Measurements from ENCODE around the gene KLF15. TPM values are rescaled to one million over a fixed set of nuclear protein-coding genes. Genes with fewer than 3 reads are reported as not detected.

KLF15 gene
- total RNA-seq, 1 experiment from 2014 or later: 3.3 TPM

DNA sequence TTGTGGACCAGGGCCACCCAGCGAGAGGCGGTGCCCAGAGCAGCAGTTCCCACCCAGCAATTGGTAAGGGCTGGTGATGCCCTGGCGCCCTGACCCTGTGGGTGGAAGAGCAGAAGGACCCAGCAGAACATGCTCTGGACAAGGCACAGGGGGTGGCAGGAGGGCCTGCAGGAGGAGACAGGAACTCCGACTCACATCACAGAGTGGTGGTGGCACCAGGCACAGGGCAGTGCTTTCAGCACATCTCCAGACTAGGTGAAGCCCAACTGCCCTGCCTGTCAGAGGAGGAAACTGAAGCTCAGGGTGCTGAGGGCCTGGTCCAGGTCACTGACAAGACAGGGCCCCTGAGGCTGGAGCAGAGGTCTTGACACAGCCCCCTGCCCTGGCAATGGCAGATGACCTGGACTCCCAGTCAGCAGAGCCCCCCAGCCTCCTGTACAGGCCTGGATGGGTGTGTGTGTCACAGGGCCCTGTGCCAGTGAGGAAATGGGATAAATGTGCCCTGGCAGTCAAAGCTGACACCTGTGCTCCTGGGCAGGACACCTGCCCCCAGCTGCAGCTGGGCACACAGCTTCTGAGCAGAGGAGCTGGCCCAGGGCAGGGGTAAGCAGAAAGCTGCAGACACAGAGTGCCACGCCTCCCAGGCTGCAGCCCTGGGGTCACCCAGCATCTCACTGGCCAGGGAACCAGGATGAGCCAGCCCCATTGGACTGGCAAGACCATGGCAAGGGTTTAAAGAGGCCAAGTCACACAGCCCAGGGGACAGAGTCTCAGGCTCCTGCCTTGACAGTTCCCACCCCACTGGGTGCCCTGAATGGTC, 11.4 kb downstream of the KLF15 start:
- Histone ChIP-seq H3K27ac (ENCODE audit: low read depth, low read length) (no peak overlapping the region), H3K9ac (ENCODE audit: low read length) (no peak overlapping the region), H3K4me3 (replicated peaks in 1 of 2; ENCODE audit: low read depth in 1 of 2, low read length in 2 of 2) (no peak overlapping the region), H3K4me1 (ENCODE audit: control insufficient read depth in 1 of 2, insufficient read depth in 2 of 2, low read length in 2 of 2) (no peaks in the 10 kb centered on the region), H3K9me2 (ENCODE audit: insufficient read depth) (no peaks in the 10 kb centered on the region), H3K9me3 (ENCODE audit: control insufficient read depth in 1 of 2, insufficient read depth in 1 of 2, low read depth in 1 of 2, low read length in 2 of 2) (no peaks in the 10 kb centered on the region), H3K27me3 (ENCODE audit: insufficient read depth, low read length) (no peaks in the 10 kb centered on the region), H3K4me2 (ENCODE audit: low read length) (no peak overlapping the region), H2AFZ (ENCODE audit: low read depth, low read length, poor library complexity, severe bottlenecking) (no peak overlapping the region), H3K36me3 (ENCODE audit: control insufficient read depth in 1 of 2, insufficient read depth in 2 of 2, low read length in 2 of 2) (no peaks in the 10 kb centered on the region), H3K79me2 (ENCODE audit: insufficient read depth, low read length) (no peaks in the 10 kb centered on the region), H4K20me1 (ENCODE audit: insufficient read depth) (no peaks in the 10 kb centered on the region)
- POLR2A ChIA-PET: no interaction called here
- intact Hi-C loops (cut with micrococcal nuclease): no loop called here
- ATAC-seq (no peak), DNase-seq (ENCODE audit: low read depth, low spot score) (no peak)
- BruUV-seq (replicated peaks): no TSS peak
- CTCF ChIA-PET: no interaction called here
- RAD21 ChIA-PET (ENCODE audit: low non-redundant PET in 1 of 2, low total read pairs in 2 of 2, uncharacterized antibody in 2 of 2, unreplicated experiment in 2 of 2): no interaction called here
- TF ChIP-seq YY1 (IDR thresholded peaks at IDR 0.05; ENCODE audit: extremely low read depth, insufficient replicate concordance, low read depth, low read length): no peak
- no peak for TF ChIP-seq POLR2A (IDR thresholded peaks at IDR 0.05; ENCODE audit: borderline replicate concordance, extremely low read depth, insufficient read depth, insufficient read length)

DNA sequence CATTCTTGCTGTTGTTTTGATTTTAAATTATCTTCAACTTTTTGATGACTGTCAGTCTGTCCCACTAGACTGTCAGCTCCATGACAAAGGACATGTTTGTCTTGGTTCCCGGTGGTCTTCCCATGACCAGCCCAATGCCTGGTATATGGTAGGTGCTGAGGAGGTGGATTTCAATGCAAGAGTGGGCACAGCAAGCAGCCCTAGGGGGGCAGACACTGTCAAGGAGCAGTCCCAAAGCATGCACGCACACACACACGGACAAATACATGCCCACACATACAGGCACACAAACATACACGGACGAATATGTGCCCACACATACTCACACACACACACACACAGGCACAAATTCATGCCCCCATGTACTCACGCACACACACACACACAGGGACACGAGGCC, 12.0 kb downstream of the KLF15 start:
- Histone ChIP-seq H4K20me1 (ENCODE audit: insufficient read depth) (no peaks in the 10 kb centered on the region), H3K9me2 (ENCODE audit: insufficient read depth) (no peaks in the 10 kb centered on the region), H3K79me2 (ENCODE audit: insufficient read depth, low read length) (no peaks in the 10 kb centered on the region), H3K4me2 (ENCODE audit: low read length) (no peak overlapping the region), H3K27me3 (ENCODE audit: insufficient read depth, low read length) (no peaks in the 10 kb centered on the region), H3K4me1 (ENCODE audit: control insufficient read depth in 1 of 2, insufficient read depth in 2 of 2, low read length in 2 of 2) (no peaks in the 10 kb centered on the region), H3K9ac (ENCODE audit: low read length) (no peak overlapping the region), H3K9me3 (ENCODE audit: control insufficient read depth in 1 of 2, insufficient read depth in 1 of 2, low read depth in 1 of 2, low read length in 2 of 2) (no peaks in the 10 kb centered on the region), H3K4me3 (replicated peaks in 1 of 2; ENCODE audit: low read depth in 1 of 2, low read length in 2 of 2) (no peak overlapping the region), H2AFZ (ENCODE audit: low read depth, low read length, poor library complexity, severe bottlenecking) (no peak overlapping the region), H3K27ac (ENCODE audit: low read depth, low read length) (no peak overlapping the region), H3K36me3 (ENCODE audit: control insufficient read depth in 1 of 2, insufficient read depth in 2 of 2, low read length in 2 of 2) (no peaks in the 10 kb centered on the region)
- POLR2A ChIA-PET: no interaction called here
- CTCF ChIA-PET: no interaction called here
- ATAC-seq: no peak
- no TSS peak for BruUV-seq (replicated peaks)
- TF ChIP-seq, protein P1, sequence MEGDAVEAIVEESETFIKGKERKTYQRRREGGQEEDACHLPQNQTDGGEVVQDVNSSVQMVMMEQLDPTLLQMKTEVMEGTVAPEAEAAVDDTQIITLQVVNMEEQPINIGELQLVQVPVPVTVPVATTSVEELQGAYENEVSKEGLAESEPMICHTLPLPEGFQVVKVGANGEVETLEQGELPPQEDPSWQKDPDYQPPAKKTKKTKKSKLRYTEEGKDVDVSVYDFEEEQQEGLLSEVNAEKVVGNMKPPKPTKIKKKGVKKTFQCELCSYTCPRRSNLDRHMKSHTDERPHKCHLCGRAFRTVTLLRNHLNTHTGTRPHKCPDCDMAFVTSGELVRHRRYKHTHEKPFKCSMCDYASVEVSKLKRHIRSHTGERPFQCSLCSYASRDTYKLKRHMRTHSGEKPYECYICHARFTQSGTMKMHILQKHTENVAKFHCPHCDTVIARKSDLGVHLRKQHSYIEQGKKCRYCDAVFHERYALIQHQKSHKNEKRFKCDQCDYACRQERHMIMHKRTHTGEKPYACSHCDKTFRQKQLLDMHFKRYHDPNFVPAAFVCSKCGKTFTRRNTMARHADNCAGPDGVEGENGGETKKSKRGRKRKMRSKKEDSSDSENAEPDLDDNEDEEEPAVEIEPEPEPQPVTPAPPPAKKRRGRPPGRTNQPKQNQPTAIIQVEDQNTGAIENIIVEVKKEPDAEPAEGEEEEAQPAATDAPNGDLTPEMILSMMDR (IDR thresholded peaks at IDR 0.05 in 2 of 3, conservative IDR thresholded peaks at IDR 0.05 in 1 of 3; ENCODE audit: borderline replicate concordance in 1 of 3, insufficient read depth in 1 of 3, low read depth in 2 of 3, low read length in 2 of 3): no peak
- TF ChIP-seq, protein P2, sequence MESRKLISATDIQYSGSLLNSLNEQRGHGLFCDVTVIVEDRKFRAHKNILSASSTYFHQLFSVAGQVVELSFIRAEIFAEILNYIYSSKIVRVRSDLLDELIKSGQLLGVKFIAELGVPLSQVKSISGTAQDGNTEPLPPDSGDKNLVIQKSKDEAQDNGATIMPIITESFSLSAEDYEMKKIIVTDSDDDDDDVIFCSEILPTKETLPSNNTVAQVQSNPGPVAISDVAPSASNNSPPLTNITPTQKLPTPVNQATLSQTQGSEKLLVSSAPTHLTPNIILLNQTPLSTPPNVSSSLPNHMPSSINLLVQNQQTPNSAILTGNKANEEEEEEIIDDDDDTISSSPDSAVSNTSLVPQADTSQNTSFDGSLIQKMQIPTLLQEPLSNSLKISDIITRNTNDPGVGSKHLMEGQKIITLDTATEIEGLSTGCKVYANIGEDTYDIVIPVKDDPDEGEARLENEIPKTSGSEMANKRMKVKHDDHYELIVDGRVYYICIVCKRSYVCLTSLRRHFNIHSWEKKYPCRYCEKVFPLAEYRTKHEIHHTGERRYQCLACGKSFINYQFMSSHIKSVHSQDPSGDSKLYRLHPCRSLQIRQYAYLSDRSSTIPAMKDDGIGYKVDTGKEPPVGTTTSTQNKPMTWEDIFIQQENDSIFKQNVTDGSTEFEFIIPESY (IDR thresholded peaks at IDR 0.05; ENCODE audit: extremely low read depth, insufficient replicate concordance, low read length): no peak
- TF ChIP-seq, protein P3, sequence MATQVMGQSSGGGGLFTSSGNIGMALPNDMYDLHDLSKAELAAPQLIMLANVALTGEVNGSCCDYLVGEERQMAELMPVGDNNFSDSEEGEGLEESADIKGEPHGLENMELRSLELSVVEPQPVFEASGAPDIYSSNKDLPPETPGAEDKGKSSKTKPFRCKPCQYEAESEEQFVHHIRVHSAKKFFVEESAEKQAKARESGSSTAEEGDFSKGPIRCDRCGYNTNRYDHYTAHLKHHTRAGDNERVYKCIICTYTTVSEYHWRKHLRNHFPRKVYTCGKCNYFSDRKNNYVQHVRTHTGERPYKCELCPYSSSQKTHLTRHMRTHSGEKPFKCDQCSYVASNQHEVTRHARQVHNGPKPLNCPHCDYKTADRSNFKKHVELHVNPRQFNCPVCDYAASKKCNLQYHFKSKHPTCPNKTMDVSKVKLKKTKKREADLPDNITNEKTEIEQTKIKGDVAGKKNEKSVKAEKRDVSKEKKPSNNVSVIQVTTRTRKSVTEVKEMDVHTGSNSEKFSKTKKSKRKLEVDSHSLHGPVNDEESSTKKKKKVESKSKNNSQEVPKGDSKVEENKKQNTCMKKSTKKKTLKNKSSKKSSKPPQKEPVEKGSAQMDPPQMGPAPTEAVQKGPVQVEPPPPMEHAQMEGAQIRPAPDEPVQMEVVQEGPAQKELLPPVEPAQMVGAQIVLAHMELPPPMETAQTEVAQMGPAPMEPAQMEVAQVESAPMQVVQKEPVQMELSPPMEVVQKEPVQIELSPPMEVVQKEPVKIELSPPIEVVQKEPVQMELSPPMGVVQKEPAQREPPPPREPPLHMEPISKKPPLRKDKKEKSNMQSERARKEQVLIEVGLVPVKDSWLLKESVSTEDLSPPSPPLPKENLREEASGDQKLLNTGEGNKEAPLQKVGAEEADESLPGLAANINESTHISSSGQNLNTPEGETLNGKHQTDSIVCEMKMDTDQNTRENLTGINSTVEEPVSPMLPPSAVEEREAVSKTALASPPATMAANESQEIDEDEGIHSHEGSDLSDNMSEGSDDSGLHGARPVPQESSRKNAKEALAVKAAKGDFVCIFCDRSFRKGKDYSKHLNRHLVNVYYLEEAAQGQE (IDR thresholded peaks at IDR 0.05; ENCODE audit: low read depth): no peak
- no peak for TF ChIP-seq RAD21 (IDR thresholded peaks at IDR 0.05; ENCODE audit: low read depth)
- RAD21 ChIA-PET (ENCODE audit: low non-redundant PET in 1 of 2, low total read pairs in 2 of 2, uncharacterized antibody in 2 of 2, unreplicated experiment in 2 of 2): no interaction called here
- no peak for DNase-seq (ENCODE audit: low read depth, low spot score)
- intact Hi-C loops (cut with micrococcal nuclease): no loop called here

Data from HCT116 (cell line).